GM12878 (cell line): ENCODE measurements around the gene ANKRD11.

ENCODE experiments used
- POLR2AphosphoS5 ChIP-seq: IDR thresholded peaks from 2 replicates; pipeline ENCODE4 v1.6.1; 2011; ENCODE audit warnings: mild to moderate bottlenecking, low read length, inconsistent platforms
- SIN3A ChIP-seq: IDR thresholded peaks from 2 replicates; pipeline ENCODE4 v1.6.1; 2012; ENCODE audit warnings: low read depth, low read length, improper control_type of control experiment
- TF ChIP-seq, protein P1 (sequence below), 3 experiments: IDR thresholded peaks in 2 of 3; conservative IDR thresholded peaks in 1 of 3; 2 replicates each; pipeline ENCODE4 v1.5.1; 2011; ENCODE audit warnings: low read depth in 3 of 3, low read length in 3 of 3, mild to moderate bottlenecking in 3 of 3, control low read depth in 2 of 3, moderate library complexity in 2 of 3, inconsistent platforms in 1 of 3, mixed read lengths in 1 of 3; ENCODE audit not compliant: control insufficient read depth in 2 of 3, insufficient read depth in 1 of 3; ENCODE audit errors: extremely low read depth in 1 of 3

DNA sequence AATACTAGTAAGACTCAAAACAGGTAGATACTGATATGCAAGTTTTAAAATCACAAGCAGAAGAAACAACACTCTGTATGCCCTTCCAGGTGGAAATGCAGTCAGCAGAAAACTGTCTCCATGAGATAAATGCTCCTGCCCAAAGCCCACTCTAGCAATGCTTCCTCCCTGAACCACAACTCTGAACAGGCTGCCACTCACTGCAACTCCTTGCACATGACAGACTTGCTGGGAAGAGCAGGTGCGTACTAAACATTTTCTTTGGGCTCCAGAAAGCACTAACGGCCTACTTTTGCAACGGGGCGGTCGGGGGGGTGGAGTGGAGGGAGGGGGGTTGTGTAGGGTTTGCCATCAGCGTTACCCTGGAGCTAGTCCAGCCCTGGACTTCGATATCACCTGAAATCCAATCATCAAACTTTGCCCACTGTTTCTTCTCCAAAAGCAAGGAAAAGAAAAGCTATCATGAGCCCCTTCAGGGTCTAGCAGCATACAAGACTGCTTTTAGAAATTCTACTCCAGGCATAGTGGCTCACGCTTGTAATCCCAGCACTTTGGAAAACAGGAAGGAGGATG, 46.1 kb downstream of the ANKRD11 start:
- TF ChIP-seq POLR2AphosphoS5 (no peak), SIN3A (no peak)
- TF ChIP-seq, protein P1, sequence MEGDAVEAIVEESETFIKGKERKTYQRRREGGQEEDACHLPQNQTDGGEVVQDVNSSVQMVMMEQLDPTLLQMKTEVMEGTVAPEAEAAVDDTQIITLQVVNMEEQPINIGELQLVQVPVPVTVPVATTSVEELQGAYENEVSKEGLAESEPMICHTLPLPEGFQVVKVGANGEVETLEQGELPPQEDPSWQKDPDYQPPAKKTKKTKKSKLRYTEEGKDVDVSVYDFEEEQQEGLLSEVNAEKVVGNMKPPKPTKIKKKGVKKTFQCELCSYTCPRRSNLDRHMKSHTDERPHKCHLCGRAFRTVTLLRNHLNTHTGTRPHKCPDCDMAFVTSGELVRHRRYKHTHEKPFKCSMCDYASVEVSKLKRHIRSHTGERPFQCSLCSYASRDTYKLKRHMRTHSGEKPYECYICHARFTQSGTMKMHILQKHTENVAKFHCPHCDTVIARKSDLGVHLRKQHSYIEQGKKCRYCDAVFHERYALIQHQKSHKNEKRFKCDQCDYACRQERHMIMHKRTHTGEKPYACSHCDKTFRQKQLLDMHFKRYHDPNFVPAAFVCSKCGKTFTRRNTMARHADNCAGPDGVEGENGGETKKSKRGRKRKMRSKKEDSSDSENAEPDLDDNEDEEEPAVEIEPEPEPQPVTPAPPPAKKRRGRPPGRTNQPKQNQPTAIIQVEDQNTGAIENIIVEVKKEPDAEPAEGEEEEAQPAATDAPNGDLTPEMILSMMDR (IDR thresholded peaks at IDR 0.05 in 2 of 3, conservative IDR thresholded peaks at IDR 0.05 in 1 of 3; ENCODE audit: control insufficient read depth in 2 of 3, extremely low read depth in 1 of 3, insufficient read depth in 1 of 3, low read depth in 3 of 3, low read length in 3 of 3) = no peak
